DMS153 treated with DMSO at 0.1 percent for 48 hours (cell line): ENCODE measurements around the gene SPP1.
A peak's percentile ranks its signal among the peaks of the same experiment; 100 is the strongest.
"Not testable (repeated sequence)": the region's sequence is repeated elsewhere in the genome, so short reads cannot be mapped to it uniquely, and the experiment has no call there.

Experiments
- DNase-seq: peaks from one replicate; lab custom pipeline; 2025; ENCODE audit not compliant: unreplicated experiment; lab: John Stamatoyannopoulos, UW

Gene SPP1

DNA sequence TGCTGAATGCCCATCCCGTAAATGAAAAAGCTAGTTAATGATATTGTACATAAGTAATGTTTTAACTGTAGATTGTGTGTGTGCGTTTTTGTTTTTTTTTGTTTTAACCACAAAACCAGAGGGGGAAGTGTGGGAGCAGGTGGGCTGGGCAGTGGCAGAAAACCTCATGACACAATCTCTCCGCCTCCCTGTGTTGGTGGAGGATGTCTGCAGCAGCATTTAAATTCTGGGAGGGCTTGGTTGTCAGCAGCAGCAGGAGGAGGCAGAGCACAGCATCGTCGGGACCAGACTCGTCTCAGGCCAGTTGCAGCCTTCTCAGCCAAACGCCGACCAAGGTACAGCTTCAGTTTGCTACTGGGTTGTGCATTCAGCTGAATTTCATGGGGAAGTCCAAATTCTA is at the start of gene SPP1:
Gene SPP1, plus strand, starts transcription at position 249 of the 400 bp plus-strand sequence. CDS start 1,182 bp downstream, outside the sequence.
- DNase-seq, result peak; percentile 45

DNA sequence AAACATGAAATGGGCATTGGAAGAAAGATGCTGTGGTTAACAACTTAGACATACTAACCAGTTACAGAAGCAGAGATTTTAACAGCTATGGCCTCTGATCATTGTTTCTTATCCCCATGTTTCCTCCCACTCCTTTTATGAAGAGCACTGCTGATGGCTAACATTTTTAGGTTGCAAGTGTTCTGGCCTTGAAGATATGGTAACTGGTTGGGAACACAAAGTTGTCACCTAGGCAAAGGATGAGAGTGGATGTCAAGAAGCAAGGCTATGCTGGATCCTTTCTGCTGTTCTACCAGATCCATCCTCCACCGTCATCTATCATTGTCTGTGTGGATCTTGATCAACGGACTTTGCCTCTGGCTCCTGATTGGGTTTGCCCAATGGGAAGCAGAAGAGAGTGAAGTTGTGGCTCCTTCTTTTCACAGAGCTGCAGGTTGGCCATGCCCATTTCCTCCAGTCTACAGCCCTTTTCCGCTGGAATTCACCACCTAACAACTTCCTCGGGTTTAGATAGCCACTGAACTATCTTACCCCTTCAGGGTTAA is 48.9 kb upstream of the SPP1 start:
- DNase-seq, result no peak

DNA sequence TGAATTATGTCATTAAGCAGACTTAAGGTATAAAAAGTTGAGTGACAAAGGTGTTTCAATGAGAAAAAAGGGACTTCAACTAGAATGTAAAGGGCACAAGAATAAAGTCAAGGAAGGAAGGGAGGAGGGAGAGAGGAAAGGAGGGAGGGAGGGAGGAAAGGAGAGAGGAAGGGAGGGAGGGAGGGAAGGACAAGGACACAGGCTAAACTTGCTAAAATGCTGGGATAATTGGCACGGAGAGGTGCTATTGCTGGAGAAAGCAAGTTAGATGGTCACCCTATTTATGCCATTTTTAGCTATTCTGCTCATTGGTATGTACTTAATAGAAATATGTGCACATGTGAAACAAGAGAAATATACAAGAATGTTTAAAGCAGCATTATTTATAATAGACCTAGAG is 44.9 kb upstream of the SPP1 start:
- no peak for DNase-seq

DNA sequence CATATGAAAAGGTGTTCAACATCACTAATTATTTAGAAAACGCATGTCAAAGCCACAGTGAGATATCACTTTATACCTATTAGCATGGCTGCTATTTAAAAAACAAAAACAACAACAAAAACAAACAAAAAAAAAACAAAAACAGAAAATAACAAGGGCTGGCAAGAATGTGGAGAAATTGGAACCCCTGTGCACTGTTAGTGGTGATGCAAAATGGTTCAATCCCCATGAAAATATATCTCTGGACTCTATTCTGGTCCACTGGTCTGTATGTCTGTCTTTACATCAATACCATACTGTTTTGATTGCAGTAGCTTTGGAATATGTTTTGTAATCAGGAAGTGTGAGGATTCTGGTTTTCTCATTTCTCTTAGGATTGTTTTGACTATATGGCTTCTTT is 43.6 kb upstream of the SPP1 start:
- DNase-seq, result no peak

DNA sequence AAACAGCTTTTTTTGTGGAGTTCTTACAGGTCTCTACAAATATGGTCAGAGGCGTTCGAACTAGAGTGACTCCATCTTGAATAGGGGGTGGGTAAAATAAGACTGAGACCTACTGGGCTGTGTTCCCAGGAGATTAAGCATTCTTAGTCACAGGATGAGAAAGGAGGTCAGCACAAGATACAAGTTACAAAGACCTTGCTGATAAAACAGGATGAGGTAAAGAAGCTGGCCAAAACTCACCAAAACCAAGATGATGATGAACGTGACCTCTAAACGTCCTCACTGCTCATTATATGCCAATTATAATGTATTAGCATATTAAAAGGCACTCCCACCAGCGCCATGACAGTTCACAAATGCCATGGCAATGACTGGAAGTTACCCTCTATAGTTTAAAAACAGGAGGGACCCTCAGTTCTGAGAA is 42.8 kb upstream of the SPP1 start:
- DNase-seq, result no peak

DNA sequence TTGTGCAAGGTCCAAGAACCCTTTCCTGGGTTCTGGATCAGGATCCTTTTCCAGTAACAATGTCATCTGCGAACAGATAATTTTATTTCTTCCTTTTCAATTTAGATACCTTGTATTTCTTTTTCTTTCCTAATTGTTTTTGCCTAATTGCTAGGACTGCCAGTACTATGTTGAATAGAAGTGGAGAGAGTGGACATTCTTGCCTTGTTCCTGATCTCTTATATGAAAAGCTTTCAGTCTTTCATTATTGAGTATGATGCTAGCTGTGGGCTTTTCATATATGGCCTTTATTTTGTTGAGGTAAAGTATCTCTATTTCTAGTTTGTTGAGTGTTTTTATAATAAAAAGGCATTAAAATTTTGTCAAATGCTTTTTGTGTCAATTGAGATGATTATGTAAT is 42.2 kb upstream of the SPP1 start:
- DNase-seq, result no peak

DNA sequence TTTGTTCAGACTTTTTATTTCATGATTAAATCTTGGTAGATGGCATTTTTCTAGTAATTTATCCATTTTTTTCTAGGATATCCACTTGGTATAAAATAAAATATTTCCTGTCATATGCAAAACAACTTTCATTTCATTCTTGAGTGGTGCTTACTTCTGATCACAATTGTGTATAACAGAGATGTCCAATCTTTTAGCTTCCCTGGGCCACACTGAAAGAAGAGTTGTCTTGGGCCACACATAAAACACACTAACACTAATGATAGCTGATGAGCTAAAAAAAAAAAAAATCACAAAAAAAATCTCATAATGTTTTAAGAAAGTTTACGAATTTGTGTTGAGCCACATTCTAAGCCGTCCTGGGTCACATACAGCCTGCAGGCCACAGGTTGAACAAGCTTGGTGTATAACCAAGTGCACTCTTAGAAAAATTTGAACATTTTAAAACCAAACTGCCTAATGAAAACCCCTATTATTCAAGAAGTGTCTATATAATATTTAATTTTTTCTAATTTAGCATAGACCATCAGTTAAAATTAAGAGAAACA is 41.3 kb upstream of the SPP1 start:
- DNase-seq, result no peak

DNA sequence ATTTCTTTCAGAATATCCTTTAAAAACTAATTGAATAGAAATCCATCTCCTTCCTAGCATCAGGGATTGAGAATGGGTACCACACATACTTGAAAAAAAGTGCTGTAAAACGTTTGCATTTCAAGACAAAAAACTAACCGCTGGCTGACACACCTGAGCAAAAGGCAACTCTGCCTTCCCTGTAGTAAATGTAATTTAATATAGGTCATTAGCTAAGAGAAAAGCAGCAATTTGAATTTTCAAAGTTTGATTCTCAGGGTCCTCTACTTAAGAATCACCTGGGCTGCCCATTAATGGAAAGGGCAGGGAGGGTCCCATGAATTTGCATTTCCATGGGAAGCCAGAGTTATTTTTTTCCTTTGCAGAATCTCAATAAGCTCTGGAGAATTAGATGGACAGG is 40.5 kb upstream of the SPP1 start:
- no peak for DNase-seq

DNA sequence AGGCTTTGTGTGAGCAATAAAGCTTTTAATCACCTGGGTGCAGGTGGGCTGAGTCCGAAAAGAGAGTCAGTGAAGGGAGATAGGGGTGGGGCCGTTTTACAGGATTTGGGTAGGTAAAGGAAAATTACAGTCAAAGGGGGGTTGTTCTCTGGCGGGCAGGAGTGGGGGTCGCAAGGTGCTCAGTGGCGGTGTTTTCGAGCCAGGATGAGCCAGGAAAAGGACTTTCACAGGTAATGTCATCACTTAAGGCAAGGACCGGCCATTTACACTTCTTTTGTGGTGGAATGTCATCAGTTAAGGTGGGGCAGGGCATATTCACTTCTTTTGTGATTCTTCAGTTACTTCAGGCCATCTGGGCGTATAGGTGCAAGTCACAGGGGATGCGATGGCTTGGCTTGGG is 39.6 kb upstream of the SPP1 start:
- not testable (repeated sequence) for DNase-seq

DNA sequence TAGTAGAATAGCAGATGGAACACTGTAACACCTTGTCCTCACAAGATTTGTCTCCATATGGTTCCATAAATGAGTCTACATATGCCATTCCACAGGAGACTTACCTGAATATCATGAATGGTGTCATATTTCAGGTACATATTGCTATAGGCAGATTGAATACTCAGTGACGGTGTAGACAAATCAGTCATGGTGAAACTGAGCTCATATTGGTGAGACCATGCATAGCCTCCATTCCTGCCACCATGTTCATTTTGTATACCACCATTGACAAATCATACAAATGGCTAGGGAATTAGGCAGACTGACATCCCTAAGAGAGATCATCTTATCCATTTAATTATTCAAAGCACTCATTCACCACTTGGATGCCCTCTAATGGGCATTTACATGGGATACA is 38.0 kb upstream of the SPP1 start:
- DNase-seq, result no peak

DNA sequence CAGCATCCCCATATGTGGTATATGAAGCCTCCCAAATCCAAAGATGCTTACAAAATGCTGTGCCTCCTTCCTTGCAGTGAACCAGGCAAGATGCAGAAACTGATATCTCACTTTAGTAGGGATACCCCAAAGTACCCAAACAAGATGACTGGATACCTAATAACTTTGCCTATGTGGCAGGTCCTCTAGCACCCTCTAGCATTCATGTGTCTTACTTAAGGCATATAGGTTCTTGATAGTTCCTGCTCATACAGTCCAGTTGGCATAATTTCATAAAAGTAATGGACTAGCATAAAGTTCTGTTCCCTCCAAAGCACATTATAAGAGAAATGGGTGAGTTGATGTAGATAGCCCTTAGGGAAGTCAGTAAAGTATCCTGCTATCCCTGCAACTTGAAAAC is 36.8 kb upstream of the SPP1 start:
- no peak for DNase-seq

DNA sequence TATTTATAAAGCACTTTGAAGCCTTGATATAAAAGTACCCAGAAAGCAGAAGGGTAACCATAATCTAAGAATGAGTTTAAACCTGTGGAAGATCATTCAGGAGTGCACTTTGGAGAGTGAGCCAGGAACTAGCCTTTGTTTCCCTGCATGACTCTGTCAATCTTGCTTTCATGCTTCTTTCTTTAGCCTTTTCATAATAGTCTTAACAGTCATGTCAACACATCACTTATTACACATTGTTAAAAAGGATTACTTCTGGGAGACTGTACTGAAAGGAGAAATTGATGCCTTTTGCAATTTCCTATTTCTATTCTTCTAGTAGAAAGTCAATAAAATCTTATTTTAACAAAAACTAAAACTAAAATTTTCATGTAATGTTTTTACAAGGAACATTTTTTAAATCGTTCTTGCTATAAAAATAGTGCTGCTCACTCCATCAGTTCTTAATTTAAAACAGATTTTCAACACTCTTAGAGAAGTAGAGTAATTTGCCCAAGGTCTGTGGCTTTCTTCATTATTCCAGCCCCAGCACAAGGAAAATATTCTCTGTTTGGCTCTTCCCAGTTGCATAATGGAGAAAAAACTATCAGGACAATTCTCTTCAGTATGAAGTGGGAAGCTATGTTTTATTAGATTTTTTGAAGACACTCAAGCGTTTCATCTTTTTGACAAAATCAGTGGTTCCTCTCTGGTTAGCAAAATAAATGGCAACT is 35.4 kb upstream of the SPP1 start:
- DNase-seq, result no peak

DNA sequence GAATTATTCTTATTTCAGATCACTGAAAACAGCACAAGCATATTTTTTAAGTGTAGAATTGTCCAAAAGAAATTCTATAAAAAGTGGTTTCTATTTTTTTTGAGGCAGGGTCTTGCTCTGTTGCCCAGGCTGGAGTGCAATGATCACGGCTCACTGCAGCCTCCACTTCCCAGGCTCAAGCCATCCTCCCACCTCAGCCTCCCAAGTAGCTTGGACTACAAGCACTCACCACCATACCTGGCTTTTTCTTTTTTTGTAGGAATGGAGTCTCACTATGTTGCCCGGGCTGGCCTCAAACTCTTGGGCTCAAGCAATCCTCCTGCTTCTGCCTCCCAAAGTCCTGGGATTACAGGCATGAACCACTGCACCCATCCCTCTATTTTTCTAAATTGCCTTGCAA is 34.7 kb upstream of the SPP1 start:
- not testable (repeated sequence) for DNase-seq

DNA sequence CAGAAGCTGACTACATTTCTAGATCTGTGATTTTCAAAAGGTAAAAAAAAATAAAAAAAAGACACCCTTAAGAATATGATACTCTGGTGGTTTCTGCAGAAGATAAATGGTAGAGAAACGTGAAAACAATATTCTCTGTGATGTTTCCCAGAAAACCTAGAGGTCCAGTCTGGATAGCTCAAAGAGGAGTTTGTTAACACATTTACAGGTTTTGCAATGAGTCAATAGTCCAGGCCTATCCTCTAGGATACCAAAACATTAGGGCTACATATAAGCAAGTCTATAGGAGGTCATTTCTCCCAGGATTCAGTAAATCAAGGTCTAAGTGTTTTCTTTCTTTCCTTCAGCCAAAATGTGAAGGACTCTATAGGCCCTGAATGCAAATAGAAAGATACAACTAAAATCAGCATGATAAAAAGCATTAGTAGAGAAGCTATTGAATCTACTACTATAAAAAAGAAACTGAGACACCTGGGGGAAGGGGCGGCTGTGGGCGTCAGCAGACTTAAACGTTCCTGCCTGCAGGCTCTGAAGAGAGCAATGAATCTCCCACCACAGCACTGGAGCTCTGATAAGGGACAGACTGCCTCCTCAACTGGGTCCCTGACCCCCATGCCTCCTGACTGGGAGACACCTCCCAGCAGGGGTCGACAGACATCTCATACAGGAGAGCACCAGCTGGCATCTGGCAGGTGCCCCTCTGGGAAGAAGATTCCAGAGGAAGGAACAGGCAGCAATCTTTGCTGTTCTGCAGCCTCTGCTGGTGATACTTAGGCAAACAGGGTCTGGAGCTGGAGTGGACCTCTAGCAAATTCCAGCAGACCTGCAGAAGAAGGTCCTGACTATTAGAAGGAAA is 33.7 kb upstream of the SPP1 start:
- no peak for DNase-seq

DNA sequence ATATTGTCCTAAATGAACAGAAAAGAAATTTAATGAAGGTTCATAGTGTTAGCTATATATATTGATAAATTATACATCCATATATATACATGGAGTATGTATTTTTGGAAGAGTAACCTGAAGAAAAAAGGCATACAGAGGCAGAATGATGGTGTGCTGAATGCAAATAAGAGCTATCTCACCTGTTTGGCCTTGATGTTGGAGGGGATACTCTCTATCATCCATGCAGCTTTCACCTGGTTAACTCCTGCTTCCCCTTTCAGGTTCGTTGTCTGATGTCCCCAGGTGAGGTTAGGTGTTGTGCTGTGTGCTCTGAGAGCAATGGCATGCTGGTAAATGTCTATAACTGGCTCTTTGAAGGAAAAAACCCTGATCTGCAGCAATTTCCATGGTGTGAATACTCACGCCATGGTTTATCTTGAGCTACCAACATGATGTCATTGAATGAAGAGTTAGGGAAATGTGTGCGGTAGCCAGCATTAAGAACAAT is 31.8 kb upstream of the SPP1 start:
- no peak for DNase-seq

DNA sequence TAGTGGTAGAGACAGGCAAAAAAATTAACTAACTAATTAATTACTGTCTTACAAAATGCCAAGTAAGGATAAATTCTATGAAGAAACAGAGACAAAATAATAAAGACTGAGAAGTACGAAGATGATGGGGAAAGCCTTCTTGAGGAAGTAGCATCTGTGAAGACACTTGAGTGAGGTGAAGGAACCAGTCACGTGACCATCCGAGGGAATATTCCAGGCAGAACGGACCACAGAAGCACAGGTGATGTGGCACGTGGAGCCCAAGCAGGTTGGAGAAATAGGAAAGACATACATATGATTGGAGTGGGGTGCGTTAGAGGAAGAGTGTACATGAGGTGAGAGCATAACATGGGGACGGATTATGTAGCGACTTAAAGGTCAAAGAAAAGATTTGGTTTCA is 30.5 kb upstream of the SPP1 start:
- no peak for DNase-seq

DNA sequence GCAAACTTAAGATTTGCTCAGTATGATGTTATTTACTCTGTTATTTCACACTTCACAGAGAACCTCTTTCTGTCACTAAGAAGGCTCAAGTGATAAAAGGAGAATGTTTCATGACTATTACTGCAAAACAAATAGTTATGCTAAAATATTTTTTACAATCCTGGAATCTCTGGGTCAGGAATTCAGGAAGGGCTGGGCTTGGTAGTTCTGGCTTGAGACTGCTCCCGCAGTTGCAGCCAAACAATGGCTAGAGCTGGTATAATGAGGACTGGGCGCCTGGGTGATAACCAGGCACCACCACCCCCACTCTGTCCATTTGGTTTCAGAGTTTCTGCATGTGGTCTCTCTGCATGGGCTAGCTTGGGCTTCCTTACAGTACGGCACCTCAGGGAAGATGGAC is 28.7 kb upstream of the SPP1 start:
- no peak for DNase-seq

DNA sequence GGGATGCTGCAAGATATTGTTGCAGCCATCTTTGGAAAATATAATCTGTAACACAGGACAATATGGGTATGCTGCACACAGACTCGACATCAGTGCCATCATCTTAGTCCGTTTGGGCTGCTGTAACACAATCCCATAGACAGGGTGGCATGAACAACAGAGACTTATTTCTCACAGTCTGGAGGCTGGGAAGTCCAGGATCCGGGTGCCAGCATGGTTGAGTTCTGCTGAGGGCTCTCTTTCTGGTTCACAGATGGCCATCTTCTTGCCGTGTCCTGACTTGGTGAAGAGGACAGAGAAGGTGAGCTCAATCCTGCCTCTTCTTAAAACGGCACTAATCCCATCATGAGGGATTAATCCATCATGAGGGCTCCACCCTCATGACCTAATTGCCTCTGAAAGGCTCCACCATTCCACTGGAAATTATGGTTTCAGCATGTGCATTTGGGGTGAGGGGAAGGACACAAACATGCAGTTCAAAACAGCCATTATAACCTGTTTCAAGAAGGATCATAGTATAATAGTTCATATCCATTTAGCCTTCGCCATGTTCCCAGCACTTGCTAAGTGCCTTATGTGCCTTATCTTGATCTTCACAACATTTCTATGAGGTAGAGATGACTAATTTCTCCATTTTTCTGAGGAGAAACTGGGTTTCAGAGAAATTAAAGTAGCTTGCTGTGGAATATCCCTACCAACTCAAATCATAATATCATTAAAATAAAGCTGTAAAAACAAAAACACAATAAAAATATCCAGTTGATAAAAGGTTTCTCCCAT is 27.9 kb upstream of the SPP1 start:
- no peak for DNase-seq

DNA sequence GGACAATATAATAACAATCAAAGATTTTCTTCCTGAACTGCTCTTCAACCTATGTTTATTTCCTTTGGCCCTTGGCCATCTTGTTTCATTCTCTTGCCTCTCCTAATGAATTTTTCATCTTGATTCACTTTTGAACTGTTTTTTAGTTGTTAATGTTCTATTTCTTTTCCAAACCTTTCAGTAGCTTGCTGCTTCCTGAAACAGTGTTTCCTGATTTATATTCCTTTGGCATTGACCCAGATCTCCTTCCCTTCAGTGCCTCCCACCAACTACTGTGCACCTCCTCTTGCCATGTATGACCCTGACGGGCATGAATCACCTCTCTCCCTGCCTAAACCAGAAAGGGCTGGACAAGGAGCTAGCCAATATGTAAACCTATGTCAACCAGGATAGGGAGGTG is 25.6 kb upstream of the SPP1 start:
- no peak for DNase-seq

DNA sequence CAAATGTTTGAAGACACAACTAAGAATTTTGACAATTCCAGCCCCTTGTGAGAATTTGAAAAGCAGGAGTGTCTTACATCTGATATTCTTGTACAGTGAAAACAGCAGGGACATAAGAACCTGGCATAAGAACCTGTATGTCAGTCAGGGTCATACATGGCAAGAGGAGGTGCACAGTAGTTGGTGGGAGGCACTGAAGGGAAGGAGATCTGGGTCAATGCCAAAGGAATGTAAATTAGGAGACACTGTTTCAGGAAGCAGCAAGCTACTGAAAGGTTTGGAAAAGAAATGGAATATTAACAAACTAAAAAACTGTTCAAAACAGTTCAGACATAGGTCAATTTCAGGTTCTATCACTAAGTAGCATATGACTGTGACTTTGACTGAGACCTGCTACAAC is 25.0 kb upstream of the SPP1 start:
- no peak for DNase-seq

DNA sequence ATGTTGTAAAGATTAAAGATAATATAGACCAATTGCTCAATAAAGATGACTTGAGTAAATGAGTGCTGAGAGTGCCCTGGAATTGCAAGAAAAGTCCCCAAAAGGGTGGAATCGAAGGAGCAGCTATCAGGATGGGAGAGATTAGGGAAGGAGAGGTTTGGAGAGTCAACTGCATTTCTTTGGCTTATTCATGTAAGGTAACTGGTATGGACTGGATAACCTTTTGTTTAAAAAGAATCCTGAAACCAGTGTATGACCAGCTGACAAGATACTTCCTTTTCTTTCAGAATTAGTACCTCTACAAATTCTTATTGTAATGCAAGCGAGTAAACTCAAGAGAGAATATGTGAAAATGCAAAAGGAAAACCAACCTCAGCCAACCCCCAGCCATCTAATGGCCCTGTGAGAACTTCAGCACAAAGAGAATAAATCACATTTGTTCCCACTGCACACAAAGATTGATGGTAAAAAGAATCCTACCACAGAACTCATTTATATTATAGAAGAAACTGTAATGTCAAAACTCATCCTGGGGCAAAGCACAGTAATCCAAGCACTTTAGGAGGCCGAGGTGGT is 24.5 kb upstream of the SPP1 start:
- DNase-seq, result no peak
